Amniotic epithelial cell (primary cell): Measurements from ENCODE around the gene TTC17.
"Not testable (repeated sequence)": the region's sequence is repeated elsewhere in the genome, so short reads cannot be mapped to it uniquely, and the experiment has no call there.

Experiments
- DNase-seq: peaks from one replicate; pipeline ENCODE4 v3.0.0-alpha.2; 2010; ENCODE audit warnings: low read depth

The TTC17 gene, protein sequence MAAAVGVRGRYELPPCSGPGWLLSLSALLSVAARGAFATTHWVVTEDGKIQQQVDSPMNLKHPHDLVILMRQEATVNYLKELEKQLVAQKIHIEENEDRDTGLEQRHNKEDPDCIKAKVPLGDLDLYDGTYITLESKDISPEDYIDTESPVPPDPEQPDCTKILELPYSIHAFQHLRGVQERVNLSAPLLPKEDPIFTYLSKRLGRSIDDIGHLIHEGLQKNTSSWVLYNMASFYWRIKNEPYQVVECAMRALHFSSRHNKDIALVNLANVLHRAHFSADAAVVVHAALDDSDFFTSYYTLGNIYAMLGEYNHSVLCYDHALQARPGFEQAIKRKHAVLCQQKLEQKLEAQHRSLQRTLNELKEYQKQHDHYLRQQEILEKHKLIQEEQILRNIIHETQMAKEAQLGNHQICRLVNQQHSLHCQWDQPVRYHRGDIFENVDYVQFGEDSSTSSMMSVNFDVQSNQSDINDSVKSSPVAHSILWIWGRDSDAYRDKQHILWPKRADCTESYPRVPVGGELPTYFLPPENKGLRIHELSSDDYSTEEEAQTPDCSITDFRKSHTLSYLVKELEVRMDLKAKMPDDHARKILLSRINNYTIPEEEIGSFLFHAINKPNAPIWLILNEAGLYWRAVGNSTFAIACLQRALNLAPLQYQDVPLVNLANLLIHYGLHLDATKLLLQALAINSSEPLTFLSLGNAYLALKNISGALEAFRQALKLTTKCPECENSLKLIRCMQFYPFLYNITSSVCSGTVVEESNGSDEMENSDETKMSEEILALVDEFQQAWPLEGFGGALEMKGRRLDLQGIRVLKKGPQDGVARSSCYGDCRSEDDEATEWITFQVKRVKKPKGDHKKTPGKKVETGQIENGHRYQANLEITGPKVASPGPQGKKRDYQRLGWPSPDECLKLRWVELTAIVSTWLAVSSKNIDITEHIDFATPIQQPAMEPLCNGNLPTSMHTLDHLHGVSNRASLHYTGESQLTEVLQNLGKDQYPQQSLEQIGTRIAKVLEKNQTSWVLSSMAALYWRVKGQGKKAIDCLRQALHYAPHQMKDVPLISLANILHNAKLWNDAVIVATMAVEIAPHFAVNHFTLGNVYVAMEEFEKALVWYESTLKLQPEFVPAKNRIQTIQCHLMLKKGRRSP

DNA sequence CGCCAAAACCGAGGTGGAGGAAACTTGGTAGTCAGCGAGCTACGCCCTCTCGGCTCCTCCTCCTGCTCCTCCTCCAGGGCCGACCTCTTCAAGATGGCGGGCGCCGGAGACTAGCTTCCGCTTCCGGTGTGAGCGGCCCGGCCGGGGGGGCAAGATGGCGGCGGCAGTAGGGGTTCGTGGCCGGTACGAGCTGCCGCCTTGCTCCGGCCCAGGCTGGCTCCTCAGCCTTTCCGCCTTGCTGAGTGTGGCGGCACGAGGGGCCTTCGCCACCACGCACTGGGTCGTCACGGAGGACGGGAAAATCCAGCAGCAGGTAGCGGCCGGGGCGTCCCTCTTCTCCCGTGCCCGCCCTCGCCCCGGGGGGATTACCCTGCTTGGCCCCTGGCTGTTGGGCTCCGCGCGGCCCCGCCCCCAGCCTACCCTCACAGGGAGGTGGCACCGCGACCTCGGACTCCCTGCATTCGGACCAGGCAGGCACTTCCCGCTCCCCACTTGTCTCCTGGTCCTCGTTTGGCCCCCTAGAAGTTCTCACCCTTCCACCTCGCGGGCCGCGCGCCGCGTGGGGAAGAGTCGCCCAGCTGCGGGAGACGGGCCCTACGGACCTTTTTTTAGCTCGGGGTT, at the start of gene TTC17:
TTC17 (plus strand) TSS at position 120 of the 621 bp plus-strand sequence; CDS start at position 155, 35 bp downstream.
- peak; percentile 85 for DNase-seq

DNA sequence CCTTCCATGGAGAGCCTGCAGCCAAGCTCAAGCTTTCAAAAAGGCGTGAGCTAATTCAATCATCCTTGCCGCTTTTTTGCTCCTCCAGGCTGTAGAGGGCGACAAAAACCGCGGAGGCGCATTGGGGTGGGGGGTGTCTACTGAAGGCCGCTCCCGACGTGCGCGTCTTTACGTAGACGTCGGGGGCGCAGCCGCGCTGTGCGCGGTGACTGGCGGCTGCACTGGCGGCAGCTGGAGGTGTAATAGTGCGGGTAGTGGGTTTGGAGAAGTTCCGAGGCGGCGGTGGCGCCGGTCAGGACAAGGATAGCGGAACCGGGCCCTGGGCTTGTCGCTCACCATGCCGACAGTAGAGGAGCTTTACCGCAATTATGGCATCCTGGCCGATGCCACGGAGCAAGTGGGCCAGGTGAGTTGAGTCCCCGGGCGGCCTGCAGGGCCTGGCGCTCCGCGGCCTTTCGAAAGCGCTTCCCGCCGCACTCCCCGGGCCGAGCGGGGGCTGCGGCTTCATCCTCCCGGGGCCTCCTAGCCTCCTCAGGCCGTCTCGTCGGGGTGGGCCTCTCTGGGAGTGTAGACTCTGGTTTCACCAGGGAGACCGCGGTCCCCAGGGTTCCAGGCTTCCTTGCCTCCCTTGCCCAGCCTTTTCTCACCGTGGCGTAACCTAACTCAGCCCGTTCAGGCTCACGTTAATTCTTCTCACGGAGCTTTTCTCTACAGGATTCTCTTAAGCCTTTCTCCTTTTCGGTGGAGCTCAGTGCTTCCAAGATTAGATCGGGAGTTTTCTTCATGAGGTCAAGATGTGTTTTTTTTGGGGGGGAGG, 46.7 kb upstream of the TTC17 start, which contains the start of gene API5:
API5 (plus strand) TSS at position 206 of the 817 bp plus-strand sequence; CDS start at position 338, 132 bp downstream.
- DNase-seq, result peak; percentile 92

DNA sequence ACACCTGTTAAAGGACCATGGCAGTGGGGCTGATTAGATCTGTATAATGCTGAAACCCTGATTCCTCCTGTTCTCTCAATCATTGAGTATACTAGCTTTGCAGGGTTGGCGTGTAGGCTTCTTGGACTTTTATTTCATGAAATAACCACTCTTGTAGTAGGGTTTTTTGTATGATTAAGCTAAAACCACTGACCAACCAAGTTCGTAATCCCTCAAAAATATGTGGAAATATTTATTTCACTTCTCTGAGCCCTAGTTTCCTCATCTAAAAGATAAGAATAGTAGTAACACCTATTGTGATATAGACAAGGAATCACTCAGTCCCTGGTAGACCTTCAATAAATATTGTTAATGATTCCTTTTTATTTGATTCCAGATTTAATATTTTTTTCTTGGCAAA, 42.8 kb upstream of the TTC17 start:
- DNase-seq, result peak; percentile 67

DNA sequence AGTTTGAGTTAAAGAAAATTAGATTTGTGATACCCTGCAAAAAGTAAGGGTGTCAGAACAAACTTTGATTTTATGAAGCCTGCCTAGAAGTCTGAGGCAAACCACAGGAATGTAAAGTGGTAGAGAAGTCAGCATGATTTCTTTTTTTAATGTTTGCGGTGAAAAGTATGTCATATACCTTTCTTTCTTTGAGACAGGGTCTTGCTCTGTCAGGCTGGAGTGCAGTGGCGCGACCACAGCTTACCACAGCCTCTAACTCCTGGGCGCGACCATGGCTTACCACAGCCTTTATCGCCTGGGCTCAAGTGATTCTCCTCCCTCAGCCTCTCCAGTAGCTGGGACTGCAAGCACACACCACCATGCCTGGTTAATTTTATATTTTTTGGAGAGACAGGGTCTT, 42.3 kb upstream of the TTC17 start:
- peak; percentile 51 for DNase-seq

DNA sequence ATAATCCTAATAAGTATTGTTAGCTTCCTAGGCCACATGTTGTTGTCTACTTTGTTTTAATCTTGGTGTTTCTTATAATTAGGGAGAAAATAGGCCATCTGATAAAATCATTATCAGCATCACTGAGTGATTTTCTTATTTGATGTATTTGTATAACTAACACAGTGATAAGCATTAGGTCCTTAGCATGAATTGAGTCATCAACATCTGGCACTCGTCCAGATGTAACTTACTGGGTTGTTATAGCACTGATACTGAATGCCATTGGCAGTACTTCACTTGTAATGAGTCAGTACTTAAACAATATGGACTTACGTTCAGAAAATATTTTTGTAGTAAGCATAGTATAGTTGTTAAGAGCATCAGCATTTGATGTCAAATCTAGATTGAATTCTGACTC, 30.7 kb upstream of the TTC17 start:
- DNase-seq, result peak; percentile 89

DNA sequence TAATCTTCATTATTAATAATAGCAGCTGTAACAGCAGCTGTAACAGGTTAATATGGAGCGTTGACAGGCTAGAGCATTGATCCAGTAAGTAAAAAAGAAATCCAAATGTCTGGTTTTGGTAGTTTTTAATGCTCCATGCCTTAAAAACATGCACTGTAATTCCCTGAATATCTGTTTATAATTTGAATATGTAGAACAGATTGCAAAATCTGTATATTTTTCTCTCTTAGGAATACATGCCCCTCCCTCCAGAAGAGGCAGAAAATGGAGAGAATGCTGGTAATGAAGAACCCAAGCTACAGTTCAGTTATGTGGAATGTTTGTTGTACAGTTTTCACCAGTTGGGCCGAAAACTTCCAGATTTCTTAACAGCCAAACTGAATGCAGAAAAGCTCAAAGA, 30.2 kb upstream of the TTC17 start:
- no peak for DNase-seq

DNA sequence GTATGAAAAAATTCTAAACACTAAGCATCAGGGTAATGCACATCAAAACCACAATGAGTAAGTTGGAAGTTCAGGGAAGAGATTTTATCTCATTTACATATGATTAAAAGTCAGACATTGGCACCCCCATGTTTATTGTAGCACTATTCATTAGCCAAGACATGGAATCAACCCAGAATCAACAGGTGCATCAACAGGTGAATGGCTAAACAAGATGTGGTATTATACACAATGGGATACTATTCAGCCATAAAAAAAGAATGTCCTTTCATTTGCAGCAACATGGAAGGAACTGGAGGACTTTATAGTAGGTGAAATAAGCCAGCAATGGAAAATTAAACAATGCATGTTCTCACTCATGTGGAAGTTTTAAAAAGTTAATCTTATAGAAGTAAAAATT, 17.6 kb upstream of the TTC17 start:
- no peak for DNase-seq

DNA sequence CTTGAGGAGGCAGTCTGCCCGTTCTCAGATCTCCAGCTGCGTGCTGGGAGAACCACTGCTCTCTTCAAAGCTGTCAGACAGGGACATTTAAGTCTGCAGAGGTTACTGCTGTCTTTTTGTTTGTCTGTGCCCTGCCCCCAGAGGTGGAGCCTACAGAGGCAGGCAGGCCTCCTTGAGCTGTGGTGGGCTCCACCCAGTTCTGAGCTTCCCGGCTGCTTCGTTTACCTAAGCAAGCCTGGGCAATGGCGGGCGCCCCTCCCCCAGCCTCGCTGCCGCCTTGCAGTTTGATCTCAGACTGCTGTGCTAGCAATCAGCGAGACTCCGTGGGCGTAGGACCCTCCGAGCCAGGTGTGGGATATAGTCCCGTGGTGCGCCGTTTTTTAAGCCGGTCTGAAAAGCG, 7.3 kb upstream of the TTC17 start:
- DNase-seq, result not testable (repeated sequence)

DNA sequence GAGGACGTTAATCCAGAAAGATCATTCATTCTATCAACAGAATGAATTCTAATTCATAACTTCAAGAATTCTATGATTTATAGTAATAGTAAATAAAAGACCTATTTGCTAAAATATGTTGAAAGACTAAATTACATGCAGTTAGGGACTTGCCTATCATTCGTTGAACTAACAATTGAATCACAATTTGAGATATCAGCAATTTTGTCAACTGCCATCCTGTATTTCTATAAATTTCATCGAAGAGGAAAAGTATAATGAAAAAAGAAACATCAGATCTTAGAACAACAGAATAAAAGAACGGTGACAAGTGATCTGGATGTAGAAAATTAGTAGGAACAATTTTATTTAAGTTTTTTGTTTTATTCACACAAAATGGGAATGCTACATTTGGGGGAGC, 4.4 kb upstream of the TTC17 start:
- no peak for DNase-seq

DNA sequence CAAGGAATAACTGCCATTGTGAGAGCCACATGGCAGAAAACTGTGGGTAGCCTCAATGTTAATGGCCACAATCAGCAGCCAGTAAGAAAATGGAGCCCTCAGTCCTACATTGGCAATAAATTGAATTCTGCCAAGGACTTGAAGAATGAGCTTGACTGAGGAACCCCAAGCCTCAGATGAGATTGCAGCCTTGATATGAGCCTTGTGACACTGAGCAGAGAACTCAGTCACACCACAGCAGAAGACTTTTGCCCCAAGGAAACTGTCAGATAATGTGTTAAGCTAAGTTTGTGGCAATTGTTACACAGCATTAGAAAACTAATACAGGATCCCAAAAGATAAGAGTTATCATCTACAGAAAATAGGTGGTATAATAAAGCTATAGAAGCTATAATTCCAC, 2.4 kb upstream of the TTC17 start:
- no peak for DNase-seq

DNA sequence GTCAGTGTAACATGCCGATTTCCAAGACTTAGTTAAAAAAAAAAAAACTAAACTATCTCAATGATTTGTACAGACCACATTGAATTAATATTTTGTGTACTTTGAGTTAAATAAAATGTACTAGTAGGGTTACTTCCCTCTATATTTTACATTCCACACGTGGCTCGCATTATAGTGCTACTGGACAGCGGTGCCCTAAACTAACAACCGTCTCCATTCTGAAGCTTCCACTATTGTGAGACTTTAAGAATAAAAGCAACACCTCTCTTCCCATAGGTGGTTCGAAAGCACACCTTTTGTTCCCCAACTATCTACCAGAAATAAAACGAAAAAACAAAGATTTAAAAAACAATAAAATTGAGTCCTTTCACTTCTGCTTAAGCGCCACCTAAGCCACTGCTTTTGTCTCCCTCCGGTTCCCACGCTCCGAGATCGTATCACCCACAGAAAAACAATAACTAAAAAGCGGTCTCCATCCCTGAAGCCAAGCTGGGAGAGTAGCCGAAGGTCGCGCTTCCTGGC, 380 bp upstream of the TTC17 start:
- DNase-seq, result no peak

DNA sequence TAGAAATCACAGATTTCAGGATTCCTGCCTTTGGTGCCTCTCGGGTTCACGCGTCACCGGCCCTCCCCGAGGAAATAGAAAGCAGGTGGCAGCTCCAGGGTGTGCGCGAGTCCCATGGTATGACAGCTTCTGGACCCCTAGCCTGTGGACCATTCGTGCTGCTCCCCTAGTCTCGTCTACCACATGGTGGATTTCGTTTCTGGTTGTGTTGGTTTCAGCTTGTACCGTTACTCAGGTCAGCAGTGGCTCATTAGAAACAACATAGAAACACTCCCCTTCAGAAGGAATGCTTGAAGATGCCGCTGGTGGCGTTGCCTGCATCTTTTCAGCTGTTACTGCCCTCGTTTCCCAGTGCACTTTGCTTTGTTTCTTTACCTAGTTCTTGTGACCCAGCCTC, 700 bp downstream of the TTC17 start:
- peak; percentile 31 for DNase-seq

DNA sequence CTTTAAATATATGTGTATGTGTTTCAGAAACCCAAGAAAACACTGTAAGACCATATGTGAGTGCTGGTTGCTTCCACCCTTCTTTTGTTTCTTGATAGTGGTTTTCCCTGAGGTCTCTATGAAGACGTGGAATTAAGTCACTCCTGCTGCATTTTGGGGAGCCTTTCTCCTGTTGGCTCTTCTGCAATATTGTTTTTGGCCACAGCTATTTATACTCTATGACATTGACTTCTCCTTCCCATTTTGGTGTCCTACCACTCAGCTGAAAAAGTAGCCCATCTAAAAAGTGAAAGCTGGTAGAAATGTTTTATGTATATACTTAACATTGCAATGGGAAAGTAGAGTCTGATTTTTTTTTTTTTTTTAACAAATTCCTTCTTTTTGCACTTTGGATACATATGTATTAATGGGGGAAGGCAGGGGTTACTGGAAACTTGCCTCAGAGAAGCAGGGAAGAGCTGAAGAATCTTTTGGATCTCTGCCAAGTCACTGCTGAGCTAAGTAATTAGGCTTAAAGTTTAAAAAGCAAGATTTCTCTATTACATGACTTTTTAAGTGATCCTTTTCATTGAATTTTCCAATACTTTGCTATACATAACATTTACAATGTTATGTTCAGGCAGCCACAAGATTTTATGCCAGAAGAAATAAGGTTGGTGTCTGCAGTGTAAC, 1.8 kb downstream of the TTC17 start:
- peak; percentile 32 for DNase-seq

DNA sequence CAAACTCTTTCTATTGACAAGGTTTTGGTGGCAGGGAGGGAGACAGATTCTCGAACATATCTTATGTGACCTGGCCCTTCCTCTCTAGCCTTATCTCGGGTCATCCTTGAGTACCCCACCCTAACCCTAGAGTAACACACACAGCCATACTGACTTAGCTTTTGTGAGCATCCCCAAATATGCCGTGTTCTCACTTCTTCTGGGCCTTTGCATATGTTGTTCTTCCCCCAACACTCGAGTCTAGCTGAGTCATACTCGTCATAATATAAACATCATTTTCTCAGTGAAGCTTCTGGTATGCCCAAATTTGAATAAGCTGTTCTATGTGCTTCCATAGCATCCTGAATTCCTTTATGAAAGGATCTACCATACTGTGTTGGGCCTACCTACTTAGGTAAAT, 8.0 kb downstream of the TTC17 start:
- peak; percentile 34 for DNase-seq

DNA sequence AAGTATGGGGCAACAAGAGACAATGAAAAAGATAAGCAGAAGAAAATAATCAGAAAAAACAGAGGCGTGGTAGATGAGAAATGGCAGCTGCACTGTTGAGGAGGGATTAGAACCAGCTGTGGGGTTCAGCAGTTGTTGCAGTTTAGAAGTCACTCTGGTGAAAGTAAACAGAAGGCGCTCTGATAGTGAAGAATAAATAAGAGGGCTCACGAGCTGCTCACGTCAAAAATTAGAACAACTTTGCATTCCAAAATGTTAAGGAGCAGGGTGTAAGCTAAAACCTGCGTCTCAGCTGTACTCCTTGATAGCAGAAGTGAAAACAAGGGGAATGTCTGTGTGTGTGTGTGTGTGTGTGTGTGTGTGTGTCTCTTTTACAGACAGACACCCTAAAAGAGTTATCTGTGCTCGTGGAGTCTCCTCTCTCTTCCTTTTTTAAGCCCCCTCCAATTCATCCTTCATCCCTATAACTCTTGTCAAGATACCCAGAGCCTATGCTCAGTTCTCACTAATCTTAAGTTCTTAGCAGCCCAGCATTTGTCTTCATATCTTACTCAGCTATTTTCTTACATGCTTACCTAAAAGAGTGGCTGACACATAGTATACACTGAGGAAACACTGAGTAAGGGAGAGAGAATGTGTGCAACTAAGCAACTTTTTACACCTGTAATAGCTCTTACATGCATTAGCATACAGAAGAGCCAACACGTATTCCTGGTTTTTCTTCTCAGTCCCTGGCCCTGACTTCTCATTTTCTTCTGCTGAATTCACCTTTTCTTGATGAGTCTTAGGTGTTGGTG, 8.9 kb downstream of the TTC17 start:
- DNase-seq, result peak; percentile 34

DNA sequence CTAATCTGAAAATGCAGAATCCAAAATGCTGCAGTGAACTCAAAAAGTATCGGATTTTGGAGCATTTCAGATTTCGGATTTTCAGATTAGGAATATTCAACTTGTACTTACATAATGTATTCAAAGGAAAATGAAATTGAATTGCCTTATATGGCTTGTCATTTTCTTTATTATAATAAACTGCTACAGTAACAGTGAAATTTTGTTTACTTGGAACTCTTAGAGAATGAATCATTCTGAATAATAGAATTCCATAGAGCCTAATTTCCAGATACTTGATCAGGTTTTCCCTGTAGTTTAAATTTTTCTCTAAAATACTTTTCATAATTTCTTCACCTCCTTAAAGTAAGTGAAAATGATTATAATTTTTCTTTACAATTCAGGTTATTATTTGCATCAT, 17.3 kb downstream of the TTC17 start:
- DNase-seq, result no peak

DNA sequence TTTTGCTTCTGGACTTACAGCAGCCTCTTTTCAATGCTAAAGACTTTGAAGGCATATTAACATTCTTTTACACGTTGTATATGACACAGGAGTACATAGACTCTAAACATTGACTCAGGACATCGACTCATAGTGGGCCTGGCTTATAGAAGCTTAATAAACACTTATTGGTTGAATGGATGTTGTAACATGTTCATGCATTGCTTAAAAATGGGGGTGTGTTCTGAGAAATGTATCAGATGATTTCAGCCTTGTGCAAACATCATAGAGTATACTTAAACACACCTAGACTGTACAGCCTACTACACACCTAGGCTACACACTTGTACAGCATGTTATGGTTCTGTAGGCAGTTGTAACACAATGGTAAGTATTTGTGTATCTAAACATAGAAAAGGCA, 17.9 kb downstream of the TTC17 start:
- DNase-seq, result peak; percentile 85

DNA sequence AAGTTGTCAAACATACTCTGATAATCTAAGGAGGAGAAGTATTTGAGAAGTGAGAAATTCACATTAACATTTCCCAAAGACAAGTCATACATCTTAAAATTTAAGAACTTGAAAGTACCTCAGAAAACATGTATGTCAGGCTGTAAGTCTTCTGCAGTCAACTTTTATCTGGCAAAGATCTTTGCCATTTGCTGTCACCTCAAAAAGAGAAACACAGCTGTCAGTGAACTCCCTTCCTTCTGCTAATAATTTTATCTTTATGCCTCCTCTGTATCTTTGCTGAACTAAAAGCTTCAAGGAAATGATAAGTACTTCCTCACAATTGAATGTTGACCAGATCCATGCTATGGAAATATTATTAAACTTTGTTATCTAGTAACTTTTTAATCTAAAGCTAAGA, 18.7 kb downstream of the TTC17 start:
- no peak for DNase-seq

DNA sequence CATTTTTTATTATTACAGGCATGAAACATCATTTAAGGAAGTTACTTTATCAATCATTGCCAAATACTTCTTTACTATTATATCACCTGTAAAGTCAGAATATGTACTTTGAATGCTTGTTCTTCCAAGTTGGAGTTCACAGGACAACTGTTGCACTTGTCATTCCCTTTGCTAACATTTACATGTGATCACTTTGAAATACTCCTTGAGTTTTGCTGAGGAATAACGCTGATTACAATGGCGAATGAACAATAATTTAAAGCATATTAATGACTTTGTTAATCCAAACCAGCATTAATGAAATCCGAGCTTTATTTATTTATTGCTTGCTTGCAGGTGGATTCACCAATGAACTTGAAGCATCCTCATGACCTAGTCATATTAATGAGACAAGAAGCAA, 20.2 kb downstream of the TTC17 start:
- no peak for DNase-seq

DNA sequence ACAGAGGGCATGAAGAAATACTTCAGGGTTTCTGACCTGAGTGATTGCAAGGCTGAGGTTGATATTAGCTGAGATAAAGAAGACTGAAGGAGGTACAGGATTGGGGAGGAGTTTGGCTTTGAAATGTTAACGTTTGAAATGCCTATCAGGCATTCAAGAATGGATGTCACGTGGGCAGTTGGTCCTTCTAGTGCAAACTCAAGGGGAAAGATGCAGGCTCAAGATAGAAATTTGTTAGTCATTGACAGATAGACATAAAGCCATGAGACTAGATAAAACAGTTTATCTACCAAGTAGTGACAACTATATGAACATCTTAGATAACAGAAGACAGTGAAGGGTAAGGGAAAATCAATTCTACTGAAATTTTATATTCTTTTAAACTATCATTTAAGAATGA, 23.1 kb downstream of the TTC17 start:
- no peak for DNase-seq
